Gastrocnemius medialis (tissue), 4 donors: ENCODE measurements around the gene RORB.

Experiments
- POLR2A ChIP-seq, 2 donors: fragments of 450-650 bp; IDR thresholded peaks; one replicate each; pipeline ENCODE4 v1.6.1; 2017; ENCODE audit warnings: antibody characterized with exemption in 2 of 2, mild to moderate bottlenecking in 2 of 2, moderate library complexity in 2 of 2
- TF ChIP-seq, protein P1 (sequence below), 5 experiments: fragments of 450-650 bp in 3 of 5; fragments of 200-600 bp in 2 of 5; sonication (generic) in 2 of 5; IDR thresholded peaks in 4 of 5; conservative IDR thresholded peaks in 1 of 5; 1 replicate in 4 of 5; 2 replicates in 1 of 5; pipeline ENCODE4 v1.5.1; 2016 to 2019; ENCODE audit warnings: antibody characterized with exemption in 5 of 5, mild to moderate bottlenecking in 3 of 5, moderate library complexity in 3 of 5

DNA sequence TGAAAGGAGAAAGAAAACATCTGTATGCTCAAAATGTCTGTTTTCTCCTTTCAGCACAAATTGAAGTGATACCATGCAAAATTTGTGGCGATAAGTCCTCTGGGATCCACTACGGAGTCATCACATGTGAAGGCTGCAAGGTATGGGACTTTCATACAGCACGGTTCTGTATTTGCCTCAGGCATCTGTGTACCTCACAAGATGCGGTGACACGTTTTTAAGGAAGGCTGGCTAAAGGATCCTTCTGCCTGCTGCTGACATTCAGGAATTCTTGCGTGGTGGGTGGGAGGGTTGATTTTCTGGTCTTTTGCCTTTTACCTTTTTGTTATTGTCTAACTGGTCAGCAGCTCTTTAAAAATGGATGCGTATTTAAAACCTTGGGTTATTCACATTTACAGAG, 133.1 kb downstream of the RORB start:
- TF ChIP-seq, protein P1, sequence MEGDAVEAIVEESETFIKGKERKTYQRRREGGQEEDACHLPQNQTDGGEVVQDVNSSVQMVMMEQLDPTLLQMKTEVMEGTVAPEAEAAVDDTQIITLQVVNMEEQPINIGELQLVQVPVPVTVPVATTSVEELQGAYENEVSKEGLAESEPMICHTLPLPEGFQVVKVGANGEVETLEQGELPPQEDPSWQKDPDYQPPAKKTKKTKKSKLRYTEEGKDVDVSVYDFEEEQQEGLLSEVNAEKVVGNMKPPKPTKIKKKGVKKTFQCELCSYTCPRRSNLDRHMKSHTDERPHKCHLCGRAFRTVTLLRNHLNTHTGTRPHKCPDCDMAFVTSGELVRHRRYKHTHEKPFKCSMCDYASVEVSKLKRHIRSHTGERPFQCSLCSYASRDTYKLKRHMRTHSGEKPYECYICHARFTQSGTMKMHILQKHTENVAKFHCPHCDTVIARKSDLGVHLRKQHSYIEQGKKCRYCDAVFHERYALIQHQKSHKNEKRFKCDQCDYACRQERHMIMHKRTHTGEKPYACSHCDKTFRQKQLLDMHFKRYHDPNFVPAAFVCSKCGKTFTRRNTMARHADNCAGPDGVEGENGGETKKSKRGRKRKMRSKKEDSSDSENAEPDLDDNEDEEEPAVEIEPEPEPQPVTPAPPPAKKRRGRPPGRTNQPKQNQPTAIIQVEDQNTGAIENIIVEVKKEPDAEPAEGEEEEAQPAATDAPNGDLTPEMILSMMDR (IDR thresholded peaks at IDR 0.05 in 4 of 5, conservative IDR thresholded peaks at IDR 0.05 in 1 of 5) = no peak
- no peak for TF ChIP-seq POLR2A (IDR thresholded peaks at IDR 0.05)
